ELR (cell line): ENCODE results near the gene PDZRN4.
"Not testable (repeated sequence)": the region's sequence is repeated elsewhere in the genome, so short reads cannot be mapped to it uniquely, and the experiment has no call there.

Experiments
- DNase-seq: peaks from one replicate; pipeline ENCODE4 v3.0.0-alpha.2; 2015; ENCODE audit warnings: low read depth

Gene PDZRN4

GRCh38 chr12:41217727-41218126, 29.6 kb downstream of the PDZRN4 start:
- DNase-seq: no peak

DNA sequence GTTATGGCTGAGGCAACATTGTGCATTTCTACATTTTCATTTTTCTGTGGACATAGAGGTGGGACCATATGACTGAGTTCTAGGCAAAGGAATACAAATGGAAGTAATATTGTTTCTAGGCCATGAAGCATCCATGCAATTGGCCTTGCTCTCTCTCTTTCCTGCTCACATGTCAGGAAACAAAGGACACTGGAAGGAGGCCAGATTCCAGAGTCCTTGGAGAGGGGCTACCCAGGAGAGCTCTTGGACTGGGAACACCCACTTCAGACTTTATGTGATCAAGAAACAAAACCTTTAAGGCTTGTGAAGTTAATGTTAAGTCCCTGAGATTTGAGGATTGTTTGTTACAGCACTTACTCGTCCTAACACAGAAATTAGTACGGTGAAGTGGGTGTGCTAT, 32.8 kb downstream of the PDZRN4 start:
- no peak for DNase-seq

GRCh38 chr12:41221491-41221890, 33.4 kb downstream of the PDZRN4 start:
- no peak for DNase-seq

DNA sequence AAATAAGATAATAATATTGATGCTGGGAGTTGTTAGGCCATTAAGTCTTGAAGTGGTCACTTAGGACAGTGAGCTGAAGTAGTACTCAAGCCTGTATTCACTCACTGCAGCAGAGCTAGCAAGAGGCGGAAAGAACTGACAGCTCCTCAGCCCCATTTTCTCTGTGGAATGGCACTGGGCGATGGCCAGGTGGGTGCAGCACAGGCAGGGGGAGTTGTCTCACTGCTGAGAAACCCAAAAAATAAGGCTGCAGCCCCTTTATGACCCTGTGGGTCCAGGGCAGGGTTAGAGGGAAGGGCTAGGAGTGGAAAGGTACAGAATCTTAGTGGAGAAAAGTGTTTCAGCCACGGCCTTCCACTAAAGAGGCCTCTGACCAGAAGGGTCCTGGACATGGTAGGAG, 35.5 kb downstream of the PDZRN4 start:
- DNase-seq: no peak

DNA sequence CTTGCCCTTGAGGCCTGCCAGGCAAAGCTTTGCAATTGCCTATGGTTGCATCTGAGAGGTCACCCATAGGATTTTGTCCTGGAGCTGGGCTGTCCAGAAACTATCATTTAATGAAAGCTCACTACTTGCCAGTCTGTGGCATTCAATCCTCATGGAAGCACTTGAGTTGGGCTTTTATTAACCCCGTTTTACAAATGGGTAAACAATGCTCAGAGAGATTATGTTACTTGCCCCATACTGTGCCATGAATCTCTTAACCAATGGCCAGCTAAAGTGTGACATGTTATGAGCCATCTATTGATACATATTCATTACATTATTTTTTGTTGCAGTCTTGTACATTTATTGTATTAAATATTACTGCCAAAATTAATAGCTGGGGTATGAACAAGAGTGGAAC, 35.9 kb downstream of the PDZRN4 start:
- no peak for DNase-seq

DNA sequence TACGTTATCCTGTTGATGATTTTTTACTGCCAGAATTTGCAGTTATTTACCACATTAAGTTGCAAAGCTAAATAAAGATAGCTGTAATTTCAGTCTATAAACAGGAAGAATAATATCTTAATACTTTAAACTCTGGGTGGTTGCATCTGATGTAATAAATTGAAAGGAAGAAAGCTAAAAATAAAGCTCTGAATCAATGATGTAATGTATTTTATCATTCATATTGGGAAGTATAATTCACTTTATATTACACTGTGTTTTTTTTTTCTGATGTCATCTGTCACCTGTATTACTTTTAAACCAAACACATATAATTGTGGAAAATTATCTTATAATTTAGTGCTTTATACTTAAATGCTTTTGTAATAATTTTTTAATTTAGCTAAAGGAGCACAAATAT, 37.1 kb downstream of the PDZRN4 start:
- no peak for DNase-seq

GRCh38 chr12:41228066-41228820, 40.1 kb downstream of the PDZRN4 start:
- no peak for DNase-seq

- no peak for DNase-seq
Observed at GRCh38 chr12:41230756-41231155, 42.6 kb downstream of the PDZRN4 start.

GRCh38 chr12:41234692-41235091, 46.6 kb downstream of the PDZRN4 start:
- DNase-seq: no peak

DNA sequence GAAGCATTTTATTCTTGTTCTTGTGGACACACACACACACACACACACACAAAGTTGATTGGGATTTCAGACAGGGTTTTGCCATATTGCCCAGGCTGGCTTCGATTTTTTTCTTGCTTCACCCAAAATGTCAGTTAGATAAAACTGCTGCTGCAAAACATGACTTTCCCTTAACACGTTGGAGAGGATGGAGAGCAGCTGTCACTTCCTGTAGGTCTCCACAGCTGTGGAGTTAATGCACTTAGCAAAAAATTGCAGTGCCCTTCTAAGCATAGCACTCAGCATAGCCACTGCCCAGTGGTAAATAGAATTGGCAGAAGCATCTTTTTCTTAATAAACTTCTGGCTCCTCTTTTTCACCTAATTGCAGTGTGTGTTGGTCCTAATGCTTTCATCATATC, 54.5 kb downstream of the PDZRN4 start:
- no peak for DNase-seq

DNA sequence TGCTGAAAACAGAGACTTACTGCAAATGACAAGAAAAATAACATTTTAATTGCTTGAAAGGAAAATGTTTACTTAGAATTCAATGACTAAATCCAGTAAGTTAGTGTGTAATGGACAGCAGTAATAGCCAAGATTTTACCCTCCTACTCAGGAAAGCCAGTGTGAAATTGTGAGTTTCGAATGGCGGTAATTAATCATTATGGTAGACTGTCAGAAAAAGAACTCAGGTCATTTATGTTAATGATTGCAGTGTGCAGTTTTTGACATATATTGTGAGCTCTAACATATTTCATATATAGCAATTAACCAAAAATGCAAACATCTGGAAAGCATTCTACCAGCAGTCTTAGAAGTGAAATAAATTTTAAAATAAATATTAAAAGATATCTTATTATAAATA, 60.3 kb downstream of the PDZRN4 start:
- no peak for DNase-seq

- no peak for DNase-seq
Observed at GRCh38 chr12:41250748-41251147, 62.6 kb downstream of the PDZRN4 start.

DNA sequence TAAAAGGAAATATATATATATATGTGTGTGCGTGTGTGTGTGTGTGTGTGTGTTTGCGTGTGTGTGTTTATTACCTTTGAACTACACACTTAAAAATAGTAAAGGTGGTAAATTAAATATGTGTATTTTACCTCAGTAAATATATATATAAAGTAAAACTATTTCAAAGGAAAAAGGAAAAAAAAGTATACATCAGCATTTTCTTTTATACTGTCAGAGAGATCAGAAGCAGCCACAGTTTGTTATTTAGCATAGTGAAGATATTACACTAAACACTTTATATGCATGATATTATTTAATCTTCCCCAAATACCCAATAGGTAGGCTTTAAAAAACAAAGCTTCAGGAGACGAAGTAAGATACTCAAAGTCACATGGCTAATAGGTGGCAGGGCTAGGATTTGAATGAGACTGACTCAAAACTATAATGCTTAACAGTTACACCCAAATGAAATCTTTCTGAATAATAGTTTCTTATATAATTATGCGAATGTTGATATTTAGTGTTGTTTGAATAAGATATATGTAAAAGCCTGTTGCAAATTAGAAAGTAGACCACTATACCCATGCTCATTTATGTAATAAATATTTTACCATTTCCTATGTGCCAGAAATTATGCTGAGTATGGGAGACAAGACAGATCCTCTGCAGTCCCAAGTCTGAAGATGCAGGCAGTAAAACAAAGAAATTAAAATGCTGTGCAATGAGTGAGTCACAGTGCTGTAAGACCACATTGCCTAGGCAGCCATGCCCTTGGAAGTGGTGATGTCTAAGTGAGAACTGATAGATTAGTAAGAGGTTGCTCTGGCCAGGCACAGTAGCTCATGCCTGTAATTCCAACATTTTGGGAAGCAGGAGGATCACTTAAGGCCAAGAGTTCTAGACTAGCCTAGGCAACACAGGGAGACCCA, 66.1 kb downstream of the PDZRN4 start:
- peak; percentile 0 for DNase-seq

DNA sequence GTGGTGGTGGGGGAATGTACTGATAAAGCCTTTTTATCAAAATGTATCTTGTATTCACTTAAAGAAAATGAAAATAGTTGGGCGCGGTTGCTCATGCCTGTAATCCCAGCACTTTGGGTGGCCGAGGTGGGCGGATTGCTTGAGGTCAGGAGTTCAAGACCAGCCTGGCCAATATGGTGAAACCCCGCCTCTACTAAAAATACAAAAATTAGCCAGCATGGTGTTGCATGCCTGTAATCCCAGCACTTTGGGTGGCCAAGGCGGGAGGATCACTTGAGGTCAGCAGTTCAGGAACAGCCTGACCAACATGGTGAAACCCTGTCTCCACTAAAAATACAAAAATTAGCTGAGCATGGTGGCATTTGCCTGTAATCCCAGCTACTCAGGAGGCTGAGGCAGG, 75.1 kb downstream of the PDZRN4 start:
- DNase-seq: not testable (repeated sequence)

GRCh38 chr12:41264281-41264680, 76.2 kb downstream of the PDZRN4 start:
- peak; percentile 2 for DNase-seq

- no peak for DNase-seq
Observed at GRCh38 chr12:41269056-41269455, 80.9 kb downstream of the PDZRN4 start.

DNA sequence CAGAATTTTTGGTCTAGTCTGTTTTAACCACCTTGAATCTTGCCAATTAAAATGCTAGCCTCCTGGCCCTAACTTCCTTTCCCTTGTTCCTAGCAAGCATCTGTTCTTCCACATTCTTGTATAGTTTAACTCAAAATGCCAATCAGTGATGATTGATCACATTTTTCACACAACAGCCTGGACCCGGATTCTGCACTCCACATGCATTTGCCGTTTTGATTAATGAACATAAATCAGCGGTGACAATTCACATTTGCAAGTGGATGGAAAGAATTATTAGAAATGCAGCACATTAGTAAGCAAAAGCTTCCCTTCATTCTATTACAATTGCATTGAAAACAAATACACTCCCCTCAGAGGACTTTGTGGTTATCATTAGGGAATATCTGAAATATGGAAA, 83.4 kb downstream of the PDZRN4 start:
- no peak for DNase-seq

DNA sequence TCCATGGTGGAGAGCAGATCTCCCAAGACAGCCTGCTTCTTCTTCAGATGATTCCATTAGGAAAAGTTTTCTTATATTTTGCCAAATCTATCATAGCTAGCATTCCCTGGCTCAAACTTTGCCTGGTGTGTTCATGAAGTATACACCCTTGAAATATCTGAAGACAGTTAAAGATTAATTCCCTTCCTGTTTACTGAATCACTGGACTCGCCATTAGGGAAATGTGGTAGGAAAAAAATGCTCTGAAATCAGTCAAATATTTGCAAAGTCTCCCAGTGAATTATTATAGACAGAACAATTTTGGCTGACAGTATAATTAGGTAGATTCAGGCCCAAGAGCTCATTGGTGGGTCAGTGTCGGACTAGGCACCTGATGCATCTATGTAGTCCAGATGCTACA, 86.5 kb downstream of the PDZRN4 start:
- DNase-seq: no peak

- DNase-seq: peak; percentile 57
Observed at GRCh38 chr12:41277100-41277945, 89.2 kb downstream of the PDZRN4 start.

GRCh38 chr12:41277946-41278267, 89.8 kb downstream of the PDZRN4 start:
- no peak for DNase-seq

DNA sequence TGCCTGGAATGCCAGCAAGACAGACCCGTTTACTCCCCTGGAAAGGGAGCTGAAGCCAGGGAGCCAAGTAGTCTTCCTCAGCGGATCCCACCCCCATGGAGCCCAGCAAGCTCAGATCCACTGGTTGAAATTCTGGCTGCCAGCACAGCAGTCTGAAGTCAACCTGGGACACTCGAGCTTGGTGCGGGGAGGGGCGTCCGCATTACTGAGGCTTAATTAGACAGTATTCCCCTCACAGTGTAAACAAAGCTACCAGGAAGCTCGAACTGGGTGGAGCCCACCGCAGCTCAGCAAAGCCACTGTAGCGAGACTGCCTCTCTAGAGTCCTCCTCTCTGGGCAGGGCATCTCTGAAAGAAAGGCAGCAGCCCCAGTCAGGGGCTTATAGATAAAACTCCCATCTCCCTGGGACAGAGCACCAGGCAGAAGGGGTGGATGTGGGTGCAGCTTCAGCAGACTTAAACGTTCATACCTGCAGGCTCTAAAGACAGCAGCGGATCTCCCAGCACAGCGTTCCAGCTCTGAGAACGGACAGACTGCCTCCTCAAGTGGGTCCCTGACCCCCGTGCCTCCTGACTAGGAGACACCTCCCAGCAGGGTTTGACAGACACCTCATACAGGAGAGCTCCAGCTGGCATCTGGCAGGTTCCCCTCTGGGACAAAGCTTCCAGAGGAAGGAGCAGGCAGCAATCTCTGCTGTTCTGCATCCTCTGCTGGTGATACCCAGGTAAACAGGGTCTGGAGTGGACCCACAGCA, 92.4 kb downstream of the PDZRN4 start:
- DNase-seq: not testable (repeated sequence)

GRCh38 chr12:41285470-41285869, 97.3 kb downstream of the PDZRN4 start:
- DNase-seq: not testable (repeated sequence)
